Panc1 (cell line): Measurements from ENCODE around the gene GALNT10. TPM values are rescaled to one million over a fixed set of nuclear protein-coding genes. Genes with fewer than 3 reads are reported as not detected.

ENCODE experiments used
- ATAC-seq: fragments of 200-7000 bp; cut with Tn5 transposase; 2 replicates; pipeline ENCODE4 v1.9.1; 2020; ENCODE audit warnings: mild to moderate bottlenecking, moderate library complexity
- BruUV-seq: library from RNA; stranded (reverse); fragments of 400-500 nt; replicated peaks from 2 replicates; lab custom pipeline; 2021; lab: Mats Ljungman, UMichigan
- CTCF ChIA-PET: fragments of 300-600 bp; sonication (Branson Sonifier 250); formaldehyde crosslinking; loops from one replicate; lab custom pipeline; 2022; ENCODE audit warnings: antibody characterized with exemption; lab: Charles Lee
- POLR2A ChIA-PET: fragments of 300-600 bp; sonication (Branson Sonifier 250); formaldehyde crosslinking; loops from one replicate; lab custom pipeline; 2022; ENCODE audit warnings: antibody characterized with exemption; lab: Charles Lee
- DNase-seq: peaks from one replicate; pipeline ENCODE4 v3.0.0-alpha.2; 2010; ENCODE audit warnings: low read depth, low spot score
- H3K27ac ChIP-seq: 2 replicates; pipeline ENCODE4 v1.5.1; 2011; ENCODE audit warnings: mild to moderate bottlenecking, low read length, inconsistent platforms
- H3K27me3 ChIP-seq: fragments of 200-500 bp; sonication (Bioruptor generic); 2 replicates; pipeline ENCODE4 v1.6.0; 2014; ENCODE audit warnings: low read length, inconsistent platforms; ENCODE audit not compliant: control insufficient read depth, insufficient read depth
- H3K36me3 ChIP-seq: fragments of 200-500 bp; sonication (Bioruptor generic); 2 replicates; pipeline ENCODE4 v1.5.1; 2014; ENCODE audit warnings: inconsistent platforms, mild to moderate bottlenecking, low read length, moderate library complexity; ENCODE audit not compliant: control insufficient read depth, insufficient read depth
- H3K4me1 ChIP-seq: 2 replicates; pipeline ENCODE4 v1.5.1; 2011; ENCODE audit warnings: inconsistent platforms, mild to moderate bottlenecking, low read length, moderate library complexity; ENCODE audit not compliant: control insufficient read depth, insufficient read depth
- H3K4me3 ChIP-seq, 2 experiments: 2 replicates each; pipeline ENCODE4 v1.5.1; 2011 to 2012; ENCODE audit warnings: low read depth in 2 of 2, low read length in 2 of 2, mild to moderate bottlenecking in 2 of 2, inconsistent platforms in 1 of 2, moderate library complexity in 1 of 2
- H3K9me3 ChIP-seq: fragments of 200-500 bp; sonication (Bioruptor generic); 2 replicates; pipeline ENCODE4 v1.5.1; 2014; ENCODE audit warnings: low read depth, mild to moderate bottlenecking, inconsistent platforms, low read length, moderate library complexity; ENCODE audit not compliant: control insufficient read depth, insufficient read depth
- POLR2AphosphoS5 ChIP-seq: IDR thresholded peaks from 2 replicates; pipeline ENCODE4 v1.6.1; 2012; ENCODE audit warnings: mild to moderate bottlenecking, low read depth, low read length, moderate library complexity
- REST ChIP-seq, 2 experiments: IDR thresholded peaks; 2 replicates each; pipeline ENCODE4 v1.6.1; 2011 to 2012; ENCODE audit warnings: low read depth in 2 of 2, control low read depth in 1 of 2, low read length in 1 of 2, mild to moderate bottlenecking in 1 of 2, moderate library complexity in 1 of 2; ENCODE audit not compliant: insufficient read depth in 1 of 2
- SIN3A ChIP-seq: IDR thresholded peaks from 2 replicates; pipeline ENCODE4 v1.6.1; 2012; ENCODE audit warnings: low read depth, mild to moderate bottlenecking, low read length, moderate library complexity, borderline replicate concordance; ENCODE audit not compliant: insufficient read depth
- TCF7L2 ChIP-seq: IDR thresholded peaks from 2 replicates; pipeline ENCODE4 v1.6.1; 2011; ENCODE audit warnings: mild to moderate bottlenecking, low read depth, low read length, inconsistent platforms
- in situ Hi-C: cut with HindIII; loops from 2 replicates; pipeline ENCODE4 v1.10.0; 2016; ENCODE audit warnings: low sequenced_read_pairs, low pct_unique_long_range_greater_than_20kb
- intact Hi-C: fragments of 100-400 bp; cut with micrococcal nuclease; formaldehyde crosslinking; loops from one replicate; pipeline ENCODE4 v1.10.0; 2022; ENCODE audit not compliant: unreplicated experiment
- total RNA-seq: library from RNA; stranded (reverse); gene quantifications from one replicate; pipeline ENCODE4 v1.2.1, GENCODE V29; 2021; ENCODE audit not compliant: unreplicated experiment
- TF ChIP-seq, protein P1 (sequence below): fragments of 450-650 bp; IDR thresholded peaks from 2 replicates; pipeline ENCODE4 v1.5.1; 2017; ENCODE audit warnings: mild to moderate bottlenecking

Gene GALNT10
- total RNA-seq, 1 experiment from 2014 or later: 50.5 TPM

DNA sequence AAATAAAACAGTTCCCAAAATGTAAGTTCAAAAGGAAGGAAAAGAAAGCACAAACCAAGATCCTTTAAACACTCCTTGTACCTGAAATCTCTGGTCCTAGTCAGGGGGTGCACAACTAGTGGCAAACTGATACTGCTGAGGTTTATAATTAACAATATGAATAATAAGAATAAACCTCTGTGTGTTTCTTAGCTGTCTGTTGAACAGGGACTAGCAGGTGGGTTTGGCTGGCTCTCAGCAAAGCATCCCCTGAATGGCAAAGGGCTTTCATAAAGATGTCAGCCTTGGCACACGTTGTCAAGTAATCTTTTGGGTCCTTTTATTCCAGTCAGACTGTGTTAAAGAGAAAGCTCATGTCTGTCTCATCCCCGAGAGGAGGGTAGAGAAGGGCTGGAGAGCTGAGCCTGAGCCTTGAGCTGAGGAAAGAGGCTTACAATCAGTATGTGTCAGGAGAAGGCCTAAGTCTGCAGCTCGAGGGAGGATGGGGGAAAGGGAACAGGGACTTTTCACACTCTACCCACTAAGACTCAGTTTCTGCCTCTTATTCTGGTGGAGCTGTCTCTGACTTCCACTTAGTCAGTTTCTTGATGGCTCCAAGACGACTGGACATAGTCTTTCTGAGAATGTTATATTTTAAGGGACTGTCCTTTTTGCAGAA, 123.0 kb downstream of the GALNT10 start:
- intact Hi-C loops (no loop called here), in situ Hi-C loops (no loop called here)
- TF ChIP-seq TCF7L2: no peak
- TF ChIP-seq, protein P1, sequence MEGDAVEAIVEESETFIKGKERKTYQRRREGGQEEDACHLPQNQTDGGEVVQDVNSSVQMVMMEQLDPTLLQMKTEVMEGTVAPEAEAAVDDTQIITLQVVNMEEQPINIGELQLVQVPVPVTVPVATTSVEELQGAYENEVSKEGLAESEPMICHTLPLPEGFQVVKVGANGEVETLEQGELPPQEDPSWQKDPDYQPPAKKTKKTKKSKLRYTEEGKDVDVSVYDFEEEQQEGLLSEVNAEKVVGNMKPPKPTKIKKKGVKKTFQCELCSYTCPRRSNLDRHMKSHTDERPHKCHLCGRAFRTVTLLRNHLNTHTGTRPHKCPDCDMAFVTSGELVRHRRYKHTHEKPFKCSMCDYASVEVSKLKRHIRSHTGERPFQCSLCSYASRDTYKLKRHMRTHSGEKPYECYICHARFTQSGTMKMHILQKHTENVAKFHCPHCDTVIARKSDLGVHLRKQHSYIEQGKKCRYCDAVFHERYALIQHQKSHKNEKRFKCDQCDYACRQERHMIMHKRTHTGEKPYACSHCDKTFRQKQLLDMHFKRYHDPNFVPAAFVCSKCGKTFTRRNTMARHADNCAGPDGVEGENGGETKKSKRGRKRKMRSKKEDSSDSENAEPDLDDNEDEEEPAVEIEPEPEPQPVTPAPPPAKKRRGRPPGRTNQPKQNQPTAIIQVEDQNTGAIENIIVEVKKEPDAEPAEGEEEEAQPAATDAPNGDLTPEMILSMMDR: no peak
- no peak for TF ChIP-seq REST (IDR thresholded peaks at IDR 0.05; ENCODE audit: insufficient read depth in 1 of 2, low read depth in 2 of 2, low read length in 1 of 2)
- TF ChIP-seq SIN3A: no peak
- no peak for TF ChIP-seq POLR2AphosphoS5
- no peak for ATAC-seq
- POLR2A ChIA-PET: no interaction called here
- no peaks in the 10 kb centered on the region for H3K36me3 ChIP-seq
- BruUV-seq: no TSS peak
- no peaks in the 10 kb centered on the region for H3K27me3 ChIP-seq
- H3K4me1 ChIP-seq: peaks cover 4% of the 10 kb centered on the region
- no peaks in the 10 kb centered on the region for H3K9me3 ChIP-seq
- no peak overlapping the region for H3K4me3 ChIP-seq
- DNase-seq: no peak
- CTCF ChIA-PET: no interaction called here
- no peak overlapping the region for H3K27ac ChIP-seq

- intact Hi-C loops: no loop called here
- ChIA-PET POLR2A (no interaction called here), CTCF (interaction anchor here (0.6 kb wide), 1 partner anchor 519 kb away, joined by 4 read pairs; no protein-coding TSS in a partner anchor)
- no TSS peak for BruUV-seq
- DNase-seq: no peak
- Histone ChIP-seq H3K27me3 (no peaks in the 10 kb centered on the region), H3K4me1 (no peaks in the 10 kb centered on the region), H3K4me3 (no peak overlapping the region), H3K36me3 (no peaks in the 10 kb centered on the region), H3K9me3 (no peaks in the 10 kb centered on the region), H3K27ac (no peak overlapping the region)
- in situ Hi-C loops: no loop called here
- TF ChIP-seq TCF7L2: no peak
- TF ChIP-seq, protein P1: no peak
- TF ChIP-seq SIN3A: no peak
- no peak for TF ChIP-seq REST (IDR thresholded peaks at IDR 0.05; ENCODE audit: insufficient read depth in 1 of 2, low read depth in 2 of 2, low read length in 1 of 2)
- ATAC-seq: no peak
Measured at GRCh38 chr5:154315196-154315595, 124.7 kb downstream of the GALNT10 start.
